ENCODE results near the gene FSHR.

FSHR gene

GRCh38 chr2:48968011-48968410, 186.3 kb downstream of the FSHR start:
- no peaks in the 10 kb centered on the region for H3K9me3 ChIP-seq (ENCODE audit: control insufficient read depth in 2 of 2, low read length in 2 of 2)
- no peak overlapping the region for H3K9ac ChIP-seq (ENCODE audit: low read length in 2 of 2)
- no peaks in the 10 kb centered on the region for H3K4me1 ChIP-seq (ENCODE audit: control insufficient read depth, insufficient read depth, low read length)
- H3K4me3 ChIP-seq (ENCODE audit: low read length in 2 of 2) = no peak overlapping the region
- H3K36me3 ChIP-seq (ENCODE audit: control insufficient read depth in 2 of 2, insufficient read depth in 2 of 2, low read length in 2 of 2) = no peaks in the 10 kb centered on the region
- peaks cover 0 to 2% of the 10 kb centered on the region in 2 donors for H3K27me3 ChIP-seq (ENCODE audit: control insufficient read depth in 1 of 2, insufficient read depth in 2 of 2, low read length in 2 of 2)
- H3K27ac ChIP-seq (ENCODE audit: low read length) = no peak overlapping the region

GRCh38 chr2:48965204-48965603, 189.1 kb downstream of the FSHR start:
- no peaks in the 10 kb centered on the region for H3K36me3 ChIP-seq (ENCODE audit: control insufficient read depth in 2 of 2, insufficient read depth in 2 of 2, low read length in 2 of 2)
- H3K9me3 ChIP-seq (ENCODE audit: control insufficient read depth in 2 of 2, low read length in 2 of 2) = no peaks in the 10 kb centered on the region
- H3K27me3 ChIP-seq (ENCODE audit: control insufficient read depth in 1 of 2, insufficient read depth in 2 of 2, low read length in 2 of 2) = peaks cover 0 to 2% of the 10 kb centered on the region in 2 donors
- H3K9ac ChIP-seq (ENCODE audit: low read length in 2 of 2) = no peak overlapping the region
- no peak overlapping the region for H3K4me3 ChIP-seq (ENCODE audit: low read length in 2 of 2)
- no peak overlapping the region for H3K27ac ChIP-seq (ENCODE audit: low read length)
- peaks cover 14% of the 10 kb centered on the region for H3K4me1 ChIP-seq (ENCODE audit: control insufficient read depth, insufficient read depth, low read length)

GRCh38 chr2:48961009-48961408, 193.3 kb downstream of the FSHR start:
- Histone ChIP-seq H3K9me3 (ENCODE audit: control insufficient read depth in 2 of 2, low read length in 2 of 2) (no peaks in the 10 kb centered on the region), H3K27ac (ENCODE audit: low read length) (no peak overlapping the region), H3K9ac (ENCODE audit: low read length in 2 of 2) (no peak overlapping the region), H3K4me3 (ENCODE audit: low read length in 2 of 2) (no peak overlapping the region), H3K36me3 (ENCODE audit: control insufficient read depth in 2 of 2, insufficient read depth in 2 of 2, low read length in 2 of 2) (no peaks in the 10 kb centered on the region), H3K4me1 (ENCODE audit: control insufficient read depth, insufficient read depth, low read length) (peaks cover 14% of the 10 kb centered on the region), H3K27me3 (ENCODE audit: control insufficient read depth in 1 of 2, insufficient read depth in 2 of 2, low read length in 2 of 2) (peaks cover 0 to 2% of the 10 kb centered on the region in 2 donors)

- no peaks in the 10 kb centered on the region for H3K9me3 ChIP-seq (ENCODE audit: control insufficient read depth in 2 of 2, low read length in 2 of 2)
- no peak overlapping the region for H3K9ac ChIP-seq (ENCODE audit: low read length in 2 of 2)
- no peak overlapping the region for H3K27ac ChIP-seq (ENCODE audit: low read length)
- no peaks in the 10 kb centered on the region for H3K4me1 ChIP-seq (ENCODE audit: control insufficient read depth, insufficient read depth, low read length)
- H3K27me3 ChIP-seq (ENCODE audit: control insufficient read depth in 1 of 2, insufficient read depth in 2 of 2, low read length in 2 of 2) = no peaks in the 10 kb centered on the region
- no peaks in the 10 kb centered on the region for H3K36me3 ChIP-seq (ENCODE audit: control insufficient read depth in 2 of 2, insufficient read depth in 2 of 2, low read length in 2 of 2)
- H3K4me3 ChIP-seq (ENCODE audit: low read length in 2 of 2) = no peak overlapping the region
These were observed 199.4 kb downstream of the FSHR start for GRCh38 chr2:48954935-48955334.

GRCh38 chr2:48954311-48954710, 200.0 kb downstream of the FSHR start:
- Histone ChIP-seq H3K4me1 (ENCODE audit: control insufficient read depth, insufficient read depth, low read length) (no peaks in the 10 kb centered on the region), H3K9ac (ENCODE audit: low read length in 2 of 2) (no peak overlapping the region), H3K36me3 (ENCODE audit: control insufficient read depth in 2 of 2, insufficient read depth in 2 of 2, low read length in 2 of 2) (no peaks in the 10 kb centered on the region), H3K27me3 (ENCODE audit: control insufficient read depth in 1 of 2, insufficient read depth in 2 of 2, low read length in 2 of 2) (no peaks in the 10 kb centered on the region), H3K27ac (ENCODE audit: low read length) (no peak overlapping the region), H3K9me3 (ENCODE audit: control insufficient read depth in 2 of 2, low read length in 2 of 2) (no peaks in the 10 kb centered on the region), H3K4me3 (ENCODE audit: low read length in 2 of 2) (no peak overlapping the region)

GRCh38 chr2:48952614-48953013, 201.7 kb downstream of the FSHR start:
- no peak overlapping the region for H3K9ac ChIP-seq (ENCODE audit: low read length in 2 of 2)
- no peak overlapping the region for H3K27ac ChIP-seq (ENCODE audit: low read length)
- H3K4me1 ChIP-seq (ENCODE audit: control insufficient read depth, insufficient read depth, low read length) = peaks cover 4% of the 10 kb centered on the region
- H3K4me3 ChIP-seq (ENCODE audit: low read length in 2 of 2) = no peak overlapping the region
- H3K9me3 ChIP-seq (ENCODE audit: control insufficient read depth in 2 of 2, low read length in 2 of 2) = no peaks in the 10 kb centered on the region
- no peaks in the 10 kb centered on the region for H3K36me3 ChIP-seq (ENCODE audit: control insufficient read depth in 2 of 2, insufficient read depth in 2 of 2, low read length in 2 of 2)
- no peaks in the 10 kb centered on the region for H3K27me3 ChIP-seq (ENCODE audit: control insufficient read depth in 1 of 2, insufficient read depth in 2 of 2, low read length in 2 of 2)

GRCh38 chr2:48952143-48952542, 202.2 kb downstream of the FSHR start:
- Histone ChIP-seq H3K27me3 (ENCODE audit: control insufficient read depth in 1 of 2, insufficient read depth in 2 of 2, low read length in 2 of 2) (no peaks in the 10 kb centered on the region), H3K9me3 (ENCODE audit: control insufficient read depth in 2 of 2, low read length in 2 of 2) (no peaks in the 10 kb centered on the region), H3K4me3 (ENCODE audit: low read length in 2 of 2) (no peak overlapping the region), H3K4me1 (ENCODE audit: control insufficient read depth, insufficient read depth, low read length) (peaks cover 4% of the 10 kb centered on the region), H3K27ac (ENCODE audit: low read length) (no peak overlapping the region), H3K9ac (ENCODE audit: low read length in 2 of 2) (no peak overlapping the region), H3K36me3 (ENCODE audit: control insufficient read depth in 2 of 2, insufficient read depth in 2 of 2, low read length in 2 of 2) (no peaks in the 10 kb centered on the region)

GRCh38 chr2:48948400-48949125, 205.8 kb downstream of the FSHR start:
- H3K9me3 ChIP-seq (ENCODE audit: control insufficient read depth in 2 of 2, low read length in 2 of 2) = no peaks in the 10 kb centered on the region
- H3K9ac ChIP-seq (ENCODE audit: low read length in 2 of 2) = no peak overlapping the region
- H3K4me1 ChIP-seq (ENCODE audit: control insufficient read depth, insufficient read depth, low read length) = peaks cover 9% of the 10 kb centered on the region
- H3K36me3 ChIP-seq (ENCODE audit: control insufficient read depth in 2 of 2, insufficient read depth in 2 of 2, low read length in 2 of 2) = no peaks in the 10 kb centered on the region
- peak overlapping the region; percentile 32 for H3K27ac ChIP-seq (ENCODE audit: low read length)
- H3K27me3 ChIP-seq (ENCODE audit: control insufficient read depth in 1 of 2, insufficient read depth in 2 of 2, low read length in 2 of 2) = no peaks in the 10 kb centered on the region
- H3K4me3 ChIP-seq (ENCODE audit: low read length in 2 of 2) = peak overlapping the region in 1 of 2 donors; percentile 17

- H3K9ac ChIP-seq (ENCODE audit: low read length in 2 of 2) = no peak overlapping the region
- H3K9me3 ChIP-seq (ENCODE audit: control insufficient read depth in 2 of 2, low read length in 2 of 2) = no peaks in the 10 kb centered on the region
- no peaks in the 10 kb centered on the region for H3K27me3 ChIP-seq (ENCODE audit: control insufficient read depth in 1 of 2, insufficient read depth in 2 of 2, low read length in 2 of 2)
- no peak overlapping the region for H3K27ac ChIP-seq (ENCODE audit: low read length)
- H3K4me1 ChIP-seq (ENCODE audit: control insufficient read depth, insufficient read depth, low read length) = peaks cover 16% of the 10 kb centered on the region
- H3K4me3 ChIP-seq (ENCODE audit: low read length in 2 of 2) = no peak overlapping the region
- H3K36me3 ChIP-seq (ENCODE audit: control insufficient read depth in 2 of 2, insufficient read depth in 2 of 2, low read length in 2 of 2) = no peaks in the 10 kb centered on the region
These were observed 207.8 kb downstream of the FSHR start for GRCh38 chr2:48946449-48947048.

- H3K27ac ChIP-seq (ENCODE audit: low read length) = no peak overlapping the region
- peaks cover 16% of the 10 kb centered on the region for H3K4me1 ChIP-seq (ENCODE audit: control insufficient read depth, insufficient read depth, low read length)
- no peaks in the 10 kb centered on the region for H3K36me3 ChIP-seq (ENCODE audit: control insufficient read depth in 2 of 2, insufficient read depth in 2 of 2, low read length in 2 of 2)
- no peaks in the 10 kb centered on the region for H3K9me3 ChIP-seq (ENCODE audit: control insufficient read depth in 2 of 2, low read length in 2 of 2)
- no peaks in the 10 kb centered on the region for H3K27me3 ChIP-seq (ENCODE audit: control insufficient read depth in 1 of 2, insufficient read depth in 2 of 2, low read length in 2 of 2)
- no peak overlapping the region for H3K4me3 ChIP-seq (ENCODE audit: low read length in 2 of 2)
- H3K9ac ChIP-seq (ENCODE audit: low read length in 2 of 2) = no peak overlapping the region
These were observed 209.4 kb downstream of the FSHR start for GRCh38 chr2:48944956-48945355.

- Histone ChIP-seq H3K9ac (ENCODE audit: low read length in 2 of 2) (no peak overlapping the region), H3K27ac (ENCODE audit: low read length) (no peak overlapping the region), H3K4me3 (ENCODE audit: low read length in 2 of 2) (no peak overlapping the region)
These were observed 210.9 kb downstream of the FSHR start for GRCh38 chr2:48943436-48943835.

More at GRCh38 chr2:48943436-48943835, 210.9 kb downstream of the FSHR start:
- Histone ChIP-seq H3K27me3 (ENCODE audit: control insufficient read depth in 1 of 2, insufficient read depth in 2 of 2, low read length in 2 of 2) (no peaks in the 10 kb centered on the region), H3K4me1 (ENCODE audit: control insufficient read depth, insufficient read depth, low read length) (peaks cover 12% of the 10 kb centered on the region), H3K9me3 (ENCODE audit: control insufficient read depth in 2 of 2, low read length in 2 of 2) (no peaks in the 10 kb centered on the region), H3K36me3 (ENCODE audit: control insufficient read depth in 2 of 2, insufficient read depth in 2 of 2, low read length in 2 of 2) (no peaks in the 10 kb centered on the region)
